DND-41 (cell line): Measurements from ENCODE around the gene GABRR3.

ENCODE experiments used
- ATAC-seq: fragments of 200-7000 bp; cut with Tn5 transposase; 3 replicates; pipeline ENCODE4 v1.9.1; 2021; ENCODE audit warnings: low read depth; ENCODE audit not compliant: insufficient read depth
- DNase-seq: peaks from one replicate; pipeline ENCODE4 v3.0.0-alpha.2; 2020
- H2AFZ ChIP-seq: 2 replicates; pipeline ENCODE4 v1.6.0; 2012; ENCODE audit warnings: low read depth, low read length
- H3K27ac ChIP-seq: 2 replicates; pipeline ENCODE4 v1.5.1; 2012; ENCODE audit warnings: low read length, inconsistent platforms
- H3K27me3 ChIP-seq: fragments of 200-600 bp; sonication (generic); 2 replicates; pipeline ENCODE4 v1.6.0; 2012; ENCODE audit warnings: low read length, mild to moderate bottlenecking, inconsistent platforms; ENCODE audit not compliant: insufficient read depth, poor library complexity
- H3K36me3 ChIP-seq: 2 replicates; pipeline ENCODE4 v1.5.1; 2012; ENCODE audit warnings: low read length, inconsistent platforms; ENCODE audit not compliant: insufficient read depth
- H3K4me1 ChIP-seq: 2 replicates; pipeline ENCODE4 v1.5.1; 2012; ENCODE audit warnings: mild to moderate bottlenecking, low read length; ENCODE audit not compliant: insufficient read depth
- H3K4me2 ChIP-seq: 2 replicates; pipeline ENCODE4 v1.6.0; 2012; ENCODE audit warnings: mild to moderate bottlenecking, moderate library complexity, low read length, inconsistent platforms; ENCODE audit not compliant: insufficient read depth
- H3K4me3 ChIP-seq, 2 experiments: fragments of 200-600 bp in 1 of 2; shearing (Covaris generic) in 1 of 2; 2 replicates each; pipeline ENCODE4 v1.5.1; 2012 to 2016; ENCODE audit warnings: inconsistent platforms in 2 of 2, low read length in 2 of 2, mild to moderate bottlenecking in 2 of 2, low read depth in 1 of 2, moderate library complexity in 1 of 2
- H3K79me2 ChIP-seq: 2 replicates; pipeline ENCODE4 v1.6.0; 2012; ENCODE audit warnings: low read length, inconsistent platforms; ENCODE audit not compliant: insufficient read depth
- H3K9ac ChIP-seq: 2 replicates; pipeline ENCODE4 v1.6.0; 2012; ENCODE audit warnings: low read depth, mild to moderate bottlenecking, inconsistent platforms, low read length, moderate library complexity
- H3K9me3 ChIP-seq: 2 replicates; pipeline ENCODE4 v1.5.1; 2012; ENCODE audit warnings: low read length, moderate library complexity, mild to moderate bottlenecking, inconsistent platforms; ENCODE audit not compliant: insufficient read depth, severe bottlenecking
- H4K20me1 ChIP-seq: 2 replicates; pipeline ENCODE4 v1.6.0; 2012; ENCODE audit warnings: low read length; ENCODE audit not compliant: insufficient read depth
- EZH2 ChIP-seq: IDR thresholded peaks from 3 replicates; pipeline ENCODE4 v1.6.1; 2012; ENCODE audit warnings: borderline replicate concordance, low read depth, mild to moderate bottlenecking, moderate library complexity, low read length, inconsistent platforms; ENCODE audit not compliant: severe bottlenecking
- TF ChIP-seq, protein P1 (sequence below): IDR thresholded peaks from 2 replicates; pipeline ENCODE4 v1.5.1; 2012; ENCODE audit warnings: borderline replicate concordance, low read length, moderate library complexity, mild to moderate bottlenecking; ENCODE audit not compliant: poor library complexity, severe bottlenecking; ENCODE audit errors: extremely low read depth

Gene GABRR3

DNA sequence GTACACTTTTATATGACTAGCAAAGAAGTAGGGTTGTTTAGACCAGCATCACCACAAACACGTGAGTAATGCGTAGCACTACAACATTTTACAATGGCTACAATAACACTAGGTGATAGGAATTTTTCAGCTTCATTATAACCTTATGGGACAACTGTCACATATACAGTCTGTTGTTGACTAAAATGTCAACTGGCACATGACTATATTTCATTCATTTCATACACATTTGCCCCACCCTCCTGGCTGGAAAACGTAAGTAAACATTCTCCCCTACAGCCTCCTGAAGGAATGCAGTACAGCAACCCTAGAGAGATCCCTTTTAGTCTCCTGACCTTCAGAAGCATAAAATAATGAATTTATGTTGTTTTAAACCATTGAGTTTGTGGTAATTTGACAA lies 79.1 kb downstream of the GABRR3 start:
- H3K9me3 ChIP-seq, result no peaks in the 10 kb centered on the region
- no peaks in the 10 kb centered on the region for H3K4me1 ChIP-seq
- DNase-seq (no peak), ATAC-seq (no peak)
- no peak overlapping the region for H3K27ac ChIP-seq
- TF ChIP-seq EZH2, result no peak
- TF ChIP-seq, protein P1, sequence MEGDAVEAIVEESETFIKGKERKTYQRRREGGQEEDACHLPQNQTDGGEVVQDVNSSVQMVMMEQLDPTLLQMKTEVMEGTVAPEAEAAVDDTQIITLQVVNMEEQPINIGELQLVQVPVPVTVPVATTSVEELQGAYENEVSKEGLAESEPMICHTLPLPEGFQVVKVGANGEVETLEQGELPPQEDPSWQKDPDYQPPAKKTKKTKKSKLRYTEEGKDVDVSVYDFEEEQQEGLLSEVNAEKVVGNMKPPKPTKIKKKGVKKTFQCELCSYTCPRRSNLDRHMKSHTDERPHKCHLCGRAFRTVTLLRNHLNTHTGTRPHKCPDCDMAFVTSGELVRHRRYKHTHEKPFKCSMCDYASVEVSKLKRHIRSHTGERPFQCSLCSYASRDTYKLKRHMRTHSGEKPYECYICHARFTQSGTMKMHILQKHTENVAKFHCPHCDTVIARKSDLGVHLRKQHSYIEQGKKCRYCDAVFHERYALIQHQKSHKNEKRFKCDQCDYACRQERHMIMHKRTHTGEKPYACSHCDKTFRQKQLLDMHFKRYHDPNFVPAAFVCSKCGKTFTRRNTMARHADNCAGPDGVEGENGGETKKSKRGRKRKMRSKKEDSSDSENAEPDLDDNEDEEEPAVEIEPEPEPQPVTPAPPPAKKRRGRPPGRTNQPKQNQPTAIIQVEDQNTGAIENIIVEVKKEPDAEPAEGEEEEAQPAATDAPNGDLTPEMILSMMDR, result no peak
- peaks cover 22% of the 10 kb centered on the region; the same call in 1 of the 2 replicates for H3K36me3 ChIP-seq
- H3K4me3 ChIP-seq, result no peak overlapping the region
- no peak overlapping the region for H3K9ac ChIP-seq
- H2AFZ ChIP-seq, result no peak overlapping the region
- H4K20me1 ChIP-seq, result no peaks in the 10 kb centered on the region
- H3K27me3 ChIP-seq, result no peaks in the 10 kb centered on the region
- no peaks in the 10 kb centered on the region for H3K79me2 ChIP-seq
- no peak overlapping the region for H3K4me2 ChIP-seq

DNA sequence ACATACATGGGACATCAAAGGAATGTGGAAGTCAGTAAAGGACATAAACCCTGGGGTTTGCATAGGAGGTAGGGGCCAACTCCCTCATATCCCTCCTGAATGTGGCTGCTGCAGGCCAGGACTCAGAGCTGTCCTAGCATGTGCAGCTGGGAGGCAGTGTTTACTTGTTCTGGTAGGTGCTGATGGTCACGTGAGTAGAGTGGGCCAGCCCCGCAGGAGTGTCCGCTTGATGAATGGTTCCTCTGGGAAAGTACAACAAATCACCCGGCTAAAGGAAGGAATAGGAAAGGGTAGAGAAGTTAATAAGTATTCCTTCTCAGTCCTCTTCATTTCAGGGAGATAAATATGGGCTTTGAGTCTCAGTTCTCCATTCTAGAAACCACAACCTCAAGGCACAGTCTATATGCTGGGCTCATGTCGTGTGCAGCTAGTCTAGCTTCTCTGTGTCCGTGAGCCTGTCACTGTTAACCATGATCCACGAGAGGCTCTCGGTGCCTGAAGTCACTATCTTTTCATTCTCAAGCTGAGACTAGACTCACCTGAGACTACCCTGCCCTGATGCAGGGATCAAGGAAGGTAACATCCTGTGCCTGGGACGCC lies 80.8 kb downstream of the GABRR3 start:
- no peak for TF ChIP-seq EZH2
- TF ChIP-seq, protein P1, result no peak
- Histone ChIP-seq H3K4me2 (no peak overlapping the region), H2AFZ (no peak overlapping the region), H4K20me1 (no peaks in the 10 kb centered on the region), H3K27me3 (no peaks in the 10 kb centered on the region), H3K4me3 (no peak overlapping the region), H3K9ac (no peak overlapping the region), H3K9me3 (no peaks in the 10 kb centered on the region), H3K4me1 (no peaks in the 10 kb centered on the region), H3K36me3 (peaks cover 34% of the 10 kb centered on the region; the same call in 1 of the 2 replicates), H3K79me2 (no peaks in the 10 kb centered on the region), H3K27ac (no peak overlapping the region)
- peak; percentile 31; the same call in 1 of the 3 replicates for ATAC-seq
- DNase-seq, result no peak

DNA sequence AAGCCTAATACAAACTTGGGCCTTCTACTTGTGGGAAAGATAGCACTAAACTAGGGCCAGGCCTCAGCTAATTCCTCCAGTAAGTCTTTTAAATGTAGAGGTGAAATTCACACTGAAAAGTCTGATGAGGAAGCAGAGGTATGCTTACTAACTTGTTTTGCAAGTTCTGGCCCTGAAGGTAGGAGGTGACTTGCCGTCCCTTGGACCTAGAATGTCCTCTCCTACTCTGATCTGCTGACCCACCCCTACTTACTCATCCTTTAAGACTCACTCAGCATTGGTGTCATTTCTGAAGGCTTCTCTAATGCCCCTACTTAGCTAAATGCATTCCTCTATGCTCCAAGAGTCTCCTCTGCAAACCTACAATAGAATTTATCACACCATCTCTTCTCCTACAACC lies 82.2 kb downstream of the GABRR3 start:
- TF ChIP-seq, protein P1, result no peak
- no peak for TF ChIP-seq EZH2
- H3K27ac ChIP-seq, result no peak overlapping the region
- H3K36me3 ChIP-seq, result peaks cover 44% of the 10 kb centered on the region
- H3K9me3 ChIP-seq, result no peaks in the 10 kb centered on the region
- H4K20me1 ChIP-seq, result no peaks in the 10 kb centered on the region
- no peak overlapping the region for H3K9ac ChIP-seq
- H3K79me2 ChIP-seq, result no peaks in the 10 kb centered on the region
- no peak overlapping the region for H3K4me3 ChIP-seq
- no peak overlapping the region for H3K4me2 ChIP-seq
- DNase-seq, result no peak
- no peak overlapping the region for H2AFZ ChIP-seq
- H3K4me1 ChIP-seq, result no peaks in the 10 kb centered on the region
- H3K27me3 ChIP-seq, result no peaks in the 10 kb centered on the region
- no peak for ATAC-seq

DNA sequence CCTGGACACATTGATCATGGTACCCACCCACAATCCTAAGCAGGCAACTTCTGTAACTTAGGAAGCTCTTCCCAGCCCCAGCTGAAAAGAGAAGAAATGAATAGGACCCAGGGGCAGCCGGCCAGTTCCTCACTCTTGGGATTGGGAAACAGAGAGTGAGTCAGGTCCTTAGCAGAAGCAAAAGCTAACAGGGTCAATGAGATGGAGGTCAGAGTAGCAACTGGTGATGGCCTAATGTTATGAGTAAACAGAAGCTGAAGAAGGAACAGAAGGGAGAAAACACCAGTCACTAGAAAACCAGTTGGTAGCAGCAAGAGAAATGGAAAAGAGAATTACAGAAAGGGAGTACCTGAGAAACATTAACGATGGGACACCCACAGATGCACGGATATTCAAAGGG lies 82.8 kb downstream of the GABRR3 start:
- Histone ChIP-seq H2AFZ (no peak overlapping the region), H3K9ac (no peak overlapping the region), H3K4me1 (no peaks in the 10 kb centered on the region), H3K4me2 (no peak overlapping the region), H3K27me3 (no peaks in the 10 kb centered on the region), H3K79me2 (no peaks in the 10 kb centered on the region), H3K9me3 (no peaks in the 10 kb centered on the region), H3K4me3 (no peak overlapping the region), H3K27ac (no peak overlapping the region), H3K36me3 (peaks cover 44% of the 10 kb centered on the region), H4K20me1 (no peaks in the 10 kb centered on the region)
- no peak for DNase-seq
- no peak for TF ChIP-seq EZH2
- TF ChIP-seq, protein P1, result no peak
- ATAC-seq, result no peak
